ENCODE results near the gene FYB2.

The FYB2 gene

DNA sequence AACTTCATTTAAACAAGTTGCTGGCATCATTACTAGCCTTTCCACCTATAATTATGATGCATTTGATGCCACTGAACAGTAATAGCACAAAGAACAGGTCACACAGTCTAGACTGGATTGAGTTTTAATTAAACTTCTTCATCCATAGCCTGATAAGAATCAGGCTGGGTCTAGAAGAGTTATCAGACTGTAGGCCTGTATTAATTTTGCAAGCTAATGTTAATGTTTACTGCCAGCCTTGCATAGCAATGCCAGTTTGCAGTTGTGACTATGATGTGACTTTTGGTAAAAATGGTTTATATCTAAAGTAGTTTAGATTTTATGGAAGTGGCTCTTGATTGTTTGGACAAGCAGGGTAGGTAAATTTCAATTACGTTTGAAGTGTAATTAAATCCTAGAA, 106.1 kb downstream of the FYB2 start:
- Histone ChIP-seq H3K9me3 (replicated peaks; ENCODE audit: insufficient read depth, low read length) (no peaks in the 10 kb centered on the region), H4K20me1 (ENCODE audit: insufficient read depth, low read length) (no peaks in the 10 kb centered on the region), H3K4me2 (ENCODE audit: low read depth, low read length) (no peak overlapping the region), H3K36me3 (replicated peaks; ENCODE audit: insufficient read depth, low read length) (no peaks in the 10 kb centered on the region), H3F3A (ENCODE audit: insufficient read depth, low read length) (no peaks in the 10 kb centered on the region), H2AFZ (ENCODE audit: low read length) (no peak overlapping the region), H3K27me3 (replicated peaks; ENCODE audit: insufficient read depth, low read length) (no peaks in the 10 kb centered on the region), H3K9me2 (replicated peaks; ENCODE audit: insufficient read depth, low read length) (no peaks in the 10 kb centered on the region), H3K79me2 (ENCODE audit: low read length) (no peaks in the 10 kb centered on the region), H3K27ac (ENCODE audit: low read length) (no peak overlapping the region), H3K9ac (ENCODE audit: low read length) (no peak overlapping the region), H3K4me1 (ENCODE audit: low read length) (no peaks in the 10 kb centered on the region), H3K4me3 (ENCODE audit: low read length) (no peak overlapping the region)
- DNase-seq = no peak
- TF ChIP-seq EZH2 (optimal IDR thresholded peaks at IDR 0.05; ENCODE audit: low read depth, low read length) (no peak), EZH2phosphoT487 (IDR thresholded peaks at IDR 0.05; ENCODE audit: low read length) (no peak)
- TF ChIP-seq, protein P1, sequence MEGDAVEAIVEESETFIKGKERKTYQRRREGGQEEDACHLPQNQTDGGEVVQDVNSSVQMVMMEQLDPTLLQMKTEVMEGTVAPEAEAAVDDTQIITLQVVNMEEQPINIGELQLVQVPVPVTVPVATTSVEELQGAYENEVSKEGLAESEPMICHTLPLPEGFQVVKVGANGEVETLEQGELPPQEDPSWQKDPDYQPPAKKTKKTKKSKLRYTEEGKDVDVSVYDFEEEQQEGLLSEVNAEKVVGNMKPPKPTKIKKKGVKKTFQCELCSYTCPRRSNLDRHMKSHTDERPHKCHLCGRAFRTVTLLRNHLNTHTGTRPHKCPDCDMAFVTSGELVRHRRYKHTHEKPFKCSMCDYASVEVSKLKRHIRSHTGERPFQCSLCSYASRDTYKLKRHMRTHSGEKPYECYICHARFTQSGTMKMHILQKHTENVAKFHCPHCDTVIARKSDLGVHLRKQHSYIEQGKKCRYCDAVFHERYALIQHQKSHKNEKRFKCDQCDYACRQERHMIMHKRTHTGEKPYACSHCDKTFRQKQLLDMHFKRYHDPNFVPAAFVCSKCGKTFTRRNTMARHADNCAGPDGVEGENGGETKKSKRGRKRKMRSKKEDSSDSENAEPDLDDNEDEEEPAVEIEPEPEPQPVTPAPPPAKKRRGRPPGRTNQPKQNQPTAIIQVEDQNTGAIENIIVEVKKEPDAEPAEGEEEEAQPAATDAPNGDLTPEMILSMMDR (IDR thresholded peaks at IDR 0.05; ENCODE audit: low read length) = no peak

DNA sequence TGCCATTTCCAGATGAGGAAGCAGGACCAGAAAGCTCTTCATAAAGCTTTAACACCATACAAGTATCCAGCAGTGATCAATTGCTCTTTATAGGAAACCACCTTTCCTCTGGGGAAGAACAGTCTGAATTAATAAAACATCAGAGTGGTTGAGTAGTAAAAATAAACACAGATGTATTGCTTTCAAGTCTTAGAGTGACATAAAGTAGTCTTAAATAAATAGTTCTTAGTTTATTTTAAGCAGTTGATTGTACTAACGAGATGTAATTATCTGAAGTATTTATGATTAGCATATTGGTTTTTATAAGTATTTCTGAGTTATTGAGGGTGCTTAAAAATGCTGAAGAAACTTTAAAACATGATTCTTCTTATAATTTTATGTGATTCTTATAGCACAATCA, 107.1 kb downstream of the FYB2 start:
- Histone ChIP-seq H3K27ac (ENCODE audit: low read length) (no peak overlapping the region), H3F3A (ENCODE audit: insufficient read depth, low read length) (no peaks in the 10 kb centered on the region)

DNA sequence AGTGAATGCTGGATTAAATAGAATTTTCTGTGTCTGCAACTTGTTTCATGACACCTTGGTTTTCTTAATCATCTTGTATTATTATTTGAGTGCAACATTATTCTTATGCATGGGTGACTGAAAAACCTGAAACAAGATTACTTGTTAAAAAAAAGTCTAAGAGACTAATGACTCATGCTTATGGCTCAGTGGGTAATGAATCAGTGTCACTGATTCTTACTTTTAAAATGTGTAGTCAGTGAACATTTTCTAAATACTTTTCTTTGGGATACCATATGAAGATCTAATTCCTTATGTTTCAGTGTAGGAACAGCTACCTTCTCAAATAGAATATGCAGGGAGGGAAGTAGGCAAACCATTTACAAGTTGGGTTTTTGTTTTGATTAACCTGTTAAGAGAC, 108.6 kb downstream of the FYB2 start:
- Histone ChIP-seq H4K20me1 (ENCODE audit: insufficient read depth, low read length) (no peaks in the 10 kb centered on the region), H3K9me2 (replicated peaks; ENCODE audit: insufficient read depth, low read length) (no peaks in the 10 kb centered on the region), H3K27ac (ENCODE audit: low read length) (no peak overlapping the region), H3K9me3 (replicated peaks; ENCODE audit: insufficient read depth, low read length) (no peaks in the 10 kb centered on the region), H3F3A (ENCODE audit: insufficient read depth, low read length) (no peaks in the 10 kb centered on the region), H3K79me2 (ENCODE audit: low read length) (no peaks in the 10 kb centered on the region), H3K4me3 (ENCODE audit: low read length) (no peak overlapping the region), H2AFZ (ENCODE audit: low read length) (no peak overlapping the region), H3K4me1 (ENCODE audit: low read length) (no peaks in the 10 kb centered on the region), H3K27me3 (replicated peaks; ENCODE audit: insufficient read depth, low read length) (no peaks in the 10 kb centered on the region), H3K4me2 (ENCODE audit: low read depth, low read length) (no peak overlapping the region), H3K36me3 (replicated peaks; ENCODE audit: insufficient read depth, low read length) (no peaks in the 10 kb centered on the region), H3K9ac (ENCODE audit: low read length) (no peak overlapping the region)
- no peak for TF ChIP-seq EZH2phosphoT487 (IDR thresholded peaks at IDR 0.05; ENCODE audit: low read length)
- TF ChIP-seq, protein P1 (IDR thresholded peaks at IDR 0.05; ENCODE audit: low read length) = no peak
- no peak for TF ChIP-seq EZH2 (optimal IDR thresholded peaks at IDR 0.05; ENCODE audit: low read depth, low read length)
- DNase-seq = no peak

More for the DNA sequence above, 107.1 kb downstream of the FYB2 start:
- H2AFZ ChIP-seq (ENCODE audit: low read length) = no peak overlapping the region
- H3K9ac ChIP-seq (ENCODE audit: low read length) = no peak overlapping the region
- no peak overlapping the region for H3K4me3 ChIP-seq (ENCODE audit: low read length)
- no peaks in the 10 kb centered on the region for H4K20me1 ChIP-seq (ENCODE audit: insufficient read depth, low read length)
- TF ChIP-seq, protein P1 (IDR thresholded peaks at IDR 0.05; ENCODE audit: low read length) = no peak
- no peak for TF ChIP-seq EZH2phosphoT487 (IDR thresholded peaks at IDR 0.05; ENCODE audit: low read length)
- TF ChIP-seq EZH2 (optimal IDR thresholded peaks at IDR 0.05; ENCODE audit: low read depth, low read length) = no peak
- H3K79me2 ChIP-seq (ENCODE audit: low read length) = no peaks in the 10 kb centered on the region
- no peaks in the 10 kb centered on the region for H3K9me2 ChIP-seq (replicated peaks; ENCODE audit: insufficient read depth, low read length)
- H3K4me1 ChIP-seq (ENCODE audit: low read length) = no peaks in the 10 kb centered on the region
- no peak overlapping the region for H3K4me2 ChIP-seq (ENCODE audit: low read depth, low read length)
- no peaks in the 10 kb centered on the region for H3K27me3 ChIP-seq (replicated peaks; ENCODE audit: insufficient read depth, low read length)
- H3K36me3 ChIP-seq (replicated peaks; ENCODE audit: insufficient read depth, low read length) = no peaks in the 10 kb centered on the region
- H3K9me3 ChIP-seq (replicated peaks; ENCODE audit: insufficient read depth, low read length) = no peaks in the 10 kb centered on the region
- no peak for DNase-seq

Data from MM.1S (cell line).